22Rv1 (cell line): Measurements from ENCODE around the gene PRELID2.

ENCODE experiments used
- CTCF ChIP-seq: fragments of 450-650 bp; IDR thresholded peaks from 2 replicates; pipeline ENCODE4 v1.5.1; 2017; ENCODE audit warnings: mild to moderate bottlenecking
- ZFX ChIP-seq: fragments of 450-650 bp; IDR thresholded peaks from 2 replicates; pipeline ENCODE4 v1.6.1; 2017; ENCODE audit warnings: antibody characterized with exemption, borderline replicate concordance

GRCh38 chr5:145764325-145764724, 70.8 kb downstream of the PRELID2 start:
- TF ChIP-seq CTCF: no peak
- no peak for TF ChIP-seq ZFX
